HG03520 (cell line): ENCODE data around the gene GTF2F1.
"Not testable (repeated sequence)": the region's sequence is repeated elsewhere in the genome, so short reads cannot be mapped to it uniquely, and the experiment has no call there.

ENCODE experiments used
- ATAC-seq: cut with Tn5 transposase; IDR thresholded peaks from one replicate; pipeline ENCODE4 v1.9.1; 2021; ENCODE audit warnings: mild to moderate bottlenecking, moderate library complexity; ENCODE audit not compliant: unreplicated experiment

GTF2F1 gene

GRCh38 chr19:6393074-6393982 is at the start of gene GTF2F1:
GTF2F1 (minus strand) TSS chr19:6393164; CDS start chr19:6392995, 169 bp downstream.
- ATAC-seq, result peak; percentile 76

- ATAC-seq, result no peak
Observed at GRCh38 chr19:6442087-6442688, 49.2 kb upstream of the GTF2F1 start.

GRCh38 chr19:6440905-6441304 is 47.9 kb upstream of the GTF2F1 start:
- no peak for ATAC-seq

GRCh38 chr19:6439743-6440142 is 46.8 kb upstream of the GTF2F1 start:
- no peak for ATAC-seq

- ATAC-seq, result no peak
Observed at GRCh38 chr19:6433663-6434062, 40.7 kb upstream of the GTF2F1 start, which contains the start of gene SLC25A41. SLC25A41 (minus strand) TSS chr19:6433763; CDS start chr19:6433693, 70 bp downstream.

GRCh38 chr19:6433165-6433564 is 40.2 kb upstream of the GTF2F1 start:
- no peak for ATAC-seq

GRCh38 chr19:6431891-6432290 is 38.9 kb upstream of the GTF2F1 start:
- no peak for ATAC-seq

- ATAC-seq, result no peak
Observed at GRCh38 chr19:6429419-6430221, 36.7 kb upstream of the GTF2F1 start.

- not testable (repeated sequence) for ATAC-seq
Observed at GRCh38 chr19:6428692-6429418, 35.9 kb upstream of the GTF2F1 start.

GRCh38 chr19:6427131-6427530 is 34.2 kb upstream of the GTF2F1 start:
- no peak for ATAC-seq

GRCh38 chr19:6425732-6426620 is 33.0 kb upstream of the GTF2F1 start:
- no peak for ATAC-seq

GRCh38 chr19:6424939-6425731 is 32.2 kb upstream of the GTF2F1 start:
- ATAC-seq, result peak; percentile 76

- no peak for ATAC-seq
Observed at GRCh38 chr19:6424195-6424938, 31.4 kb upstream of the GTF2F1 start, which contains the start of gene KHSRP. KHSRP (minus strand) TSS chr19:6424811; CDS start chr19:6424701, 110 bp downstream.

- no peak for ATAC-seq
Observed at GRCh38 chr19:6423499-6424194, 30.7 kb upstream of the GTF2F1 start.

GRCh38 chr19:6421075-6422014 is 28.4 kb upstream of the GTF2F1 start:
- no peak for ATAC-seq

GRCh38 chr19:6418562-6418932 is 25.6 kb upstream of the GTF2F1 start:
- no peak for ATAC-seq
